Upper lobe of left lung (tissue), 4 donors: ENCODE data around the gene CTDSPL2.
"Not testable (repeated sequence)": the region's sequence is repeated elsewhere in the genome, so short reads cannot be mapped to it uniquely, and the experiment has no call there.

Experiments
- CTCF ChIP-seq, 6 experiments: fragments of 450-650 bp in 4 of 6; fragments of 200-600 bp in 2 of 6; sonication (generic) in 2 of 6; IDR thresholded peaks; one replicate each; pipeline ENCODE4 v1.5.1; 2016 to 2019; ENCODE audit warnings: antibody characterized with exemption in 6 of 6
- EP300 ChIP-seq, 4 donors: sonication (generic); formaldehyde crosslinking; IDR thresholded peaks; one replicate each; pipeline ENCODE4 v1.5.1; 2017; ENCODE audit warnings: antibody characterized with exemption in 4 of 4, control low read depth in 2 of 4
- POLR2A ChIP-seq, 4 donors: fragments of 450-650 bp; IDR thresholded peaks; one replicate each; pipeline ENCODE4 v1.5.1; 2016 to 2017; ENCODE audit warnings: antibody characterized with exemption in 4 of 4, mild to moderate bottlenecking in 2 of 4

- not testable (repeated sequence) for TF ChIP-seq CTCF, POLR2A, EP300 (IDR thresholded peaks at IDR 0.05)
Observed at GRCh38 chr15:44532275-44532674, 104.8 kb downstream of the CTDSPL2 start.
